Measurements from ENCODE around the gene MVK.

DNA sequence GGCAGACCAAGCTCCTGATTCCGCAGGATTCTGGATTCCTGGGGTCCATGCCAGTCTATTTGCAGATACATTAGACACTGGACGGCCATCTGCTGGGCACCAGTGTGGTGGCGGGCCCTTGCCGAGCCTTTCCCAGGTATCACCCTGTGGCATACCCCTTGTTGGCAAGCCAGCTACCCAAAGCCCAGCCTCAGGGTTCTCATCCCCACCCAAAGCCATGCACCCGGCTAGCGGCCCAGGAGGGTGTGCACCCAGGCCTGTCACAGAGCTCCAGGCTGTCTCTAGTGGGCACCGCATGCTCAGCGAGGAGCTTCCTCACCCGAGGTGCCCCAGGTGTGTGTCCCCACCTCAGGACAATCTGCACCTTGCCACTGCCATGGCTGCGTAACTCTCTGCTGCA lies 14.0 kb upstream of the MVK start:
- TF ChIP-seq POLR2A (IDR thresholded peaks at IDR 0.05; ENCODE audit: low read length) (no peak), GATA1 (IDR thresholded peaks at IDR 0.05; ENCODE audit: low read depth, low read length) (no peak)
